ENCODE measurements around the gene VPS26C. TPM values are rescaled to one million over a fixed set of nuclear protein-coding genes. Genes with fewer than 3 reads are reported as not detected.
A peak's percentile ranks its signal among the peaks of the same experiment; 100 is the strongest.

VPS26C gene
- total and polyA plus RNA-seq, 9 of the 15 experiments (the other 6 are each of a cell fraction or from before 2014, with no cell fraction given) = 32.8 to 48.7 (median 42.1) TPM

DNA sequence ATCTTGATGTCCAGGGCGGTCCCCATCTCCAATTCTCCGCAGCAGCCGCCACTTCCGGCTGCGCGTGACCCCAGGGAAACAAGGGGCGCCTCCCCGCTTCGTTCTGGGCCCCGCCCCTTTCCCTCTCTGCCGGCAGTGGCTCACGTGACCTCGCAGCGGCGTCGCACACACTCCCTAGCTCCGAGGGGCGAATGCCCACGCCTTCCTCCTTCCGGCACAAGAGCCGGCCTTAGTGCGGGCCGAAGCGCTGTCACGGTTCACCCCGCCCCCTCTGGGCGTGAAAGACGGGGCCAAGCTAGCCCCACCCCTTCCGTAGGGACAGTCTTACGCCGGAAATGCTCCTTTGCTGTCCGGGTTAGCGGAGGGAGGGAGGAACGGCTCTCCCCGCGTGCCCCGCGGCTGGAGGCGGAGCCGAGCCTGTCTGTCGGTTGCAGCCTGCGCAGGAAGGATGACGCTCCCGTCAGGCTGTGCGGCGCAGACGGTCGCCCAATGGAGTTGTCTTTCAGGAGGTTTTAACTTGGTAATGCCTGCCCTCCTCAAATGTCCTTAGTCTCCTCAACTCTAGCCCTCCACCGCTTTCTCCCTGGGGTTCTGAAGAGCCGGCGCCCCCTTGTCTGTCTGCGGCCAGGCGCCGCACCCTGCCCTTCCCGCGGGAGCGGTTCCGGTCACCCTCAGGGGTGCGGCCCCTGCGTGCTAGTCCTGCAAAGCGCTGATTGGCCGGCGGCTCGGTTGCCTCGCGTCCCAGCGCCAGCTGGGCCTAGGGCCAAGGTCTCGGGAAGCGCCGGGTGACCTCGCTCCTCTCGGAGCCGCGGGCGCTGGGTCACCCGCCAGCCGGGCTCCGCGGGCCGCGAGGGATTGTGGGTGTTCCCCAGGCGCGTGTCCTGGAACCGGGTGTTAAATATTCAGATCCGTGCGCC is at the start of gene VPS26C (continued):
- TF ChIP-seq, protein P1, sequence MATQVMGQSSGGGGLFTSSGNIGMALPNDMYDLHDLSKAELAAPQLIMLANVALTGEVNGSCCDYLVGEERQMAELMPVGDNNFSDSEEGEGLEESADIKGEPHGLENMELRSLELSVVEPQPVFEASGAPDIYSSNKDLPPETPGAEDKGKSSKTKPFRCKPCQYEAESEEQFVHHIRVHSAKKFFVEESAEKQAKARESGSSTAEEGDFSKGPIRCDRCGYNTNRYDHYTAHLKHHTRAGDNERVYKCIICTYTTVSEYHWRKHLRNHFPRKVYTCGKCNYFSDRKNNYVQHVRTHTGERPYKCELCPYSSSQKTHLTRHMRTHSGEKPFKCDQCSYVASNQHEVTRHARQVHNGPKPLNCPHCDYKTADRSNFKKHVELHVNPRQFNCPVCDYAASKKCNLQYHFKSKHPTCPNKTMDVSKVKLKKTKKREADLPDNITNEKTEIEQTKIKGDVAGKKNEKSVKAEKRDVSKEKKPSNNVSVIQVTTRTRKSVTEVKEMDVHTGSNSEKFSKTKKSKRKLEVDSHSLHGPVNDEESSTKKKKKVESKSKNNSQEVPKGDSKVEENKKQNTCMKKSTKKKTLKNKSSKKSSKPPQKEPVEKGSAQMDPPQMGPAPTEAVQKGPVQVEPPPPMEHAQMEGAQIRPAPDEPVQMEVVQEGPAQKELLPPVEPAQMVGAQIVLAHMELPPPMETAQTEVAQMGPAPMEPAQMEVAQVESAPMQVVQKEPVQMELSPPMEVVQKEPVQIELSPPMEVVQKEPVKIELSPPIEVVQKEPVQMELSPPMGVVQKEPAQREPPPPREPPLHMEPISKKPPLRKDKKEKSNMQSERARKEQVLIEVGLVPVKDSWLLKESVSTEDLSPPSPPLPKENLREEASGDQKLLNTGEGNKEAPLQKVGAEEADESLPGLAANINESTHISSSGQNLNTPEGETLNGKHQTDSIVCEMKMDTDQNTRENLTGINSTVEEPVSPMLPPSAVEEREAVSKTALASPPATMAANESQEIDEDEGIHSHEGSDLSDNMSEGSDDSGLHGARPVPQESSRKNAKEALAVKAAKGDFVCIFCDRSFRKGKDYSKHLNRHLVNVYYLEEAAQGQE (IDR thresholded peaks at IDR 0.05; ENCODE audit: borderline replicate concordance) = peak; percentile 92
- TF ChIP-seq, protein P1 (CRISPR knock-in tag; IDR thresholded peaks at IDR 0.05; ENCODE audit: low read depth) = 0 out of 2 replicates have a peak, but pooled peaks have one; percentile 35
- TF ChIP-seq ZNF75A (CRISPR knock-in tag; IDR thresholded peaks at IDR 0.05) = 0 out of 2 replicates have a peak, but pooled peaks have one; percentile 29
- TF ChIP-seq, protein P2, sequence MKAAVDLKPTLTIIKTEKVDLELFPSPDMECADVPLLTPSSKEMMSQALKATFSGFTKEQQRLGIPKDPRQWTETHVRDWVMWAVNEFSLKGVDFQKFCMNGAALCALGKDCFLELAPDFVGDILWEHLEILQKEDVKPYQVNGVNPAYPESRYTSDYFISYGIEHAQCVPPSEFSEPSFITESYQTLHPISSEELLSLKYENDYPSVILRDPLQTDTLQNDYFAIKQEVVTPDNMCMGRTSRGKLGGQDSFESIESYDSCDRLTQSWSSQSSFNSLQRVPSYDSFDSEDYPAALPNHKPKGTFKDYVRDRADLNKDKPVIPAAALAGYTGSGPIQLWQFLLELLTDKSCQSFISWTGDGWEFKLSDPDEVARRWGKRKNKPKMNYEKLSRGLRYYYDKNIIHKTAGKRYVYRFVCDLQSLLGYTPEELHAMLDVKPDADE (conservative IDR thresholded peaks at IDR 0.05; ENCODE audit: control insufficient read depth, low read depth, low read length) = peak; percentile 41; the same call in 1 of the 2 replicates
- TF ChIP-seq TBL1XR1 (IDR thresholded peaks at IDR 0.05; ENCODE audit: low read length in 2 of 2) = peak; percentile 49 to 65; a peak in 2 of 4 replicates
- peak; percentile 6; the same call in 1 of the 2 replicates for TF ChIP-seq NFE2 (IDR thresholded peaks at IDR 0.05; ENCODE audit: low read depth)
- TF ChIP-seq ZC3H8 (IDR thresholded peaks at IDR 0.05) = no peak
- TF ChIP-seq, protein P3, sequence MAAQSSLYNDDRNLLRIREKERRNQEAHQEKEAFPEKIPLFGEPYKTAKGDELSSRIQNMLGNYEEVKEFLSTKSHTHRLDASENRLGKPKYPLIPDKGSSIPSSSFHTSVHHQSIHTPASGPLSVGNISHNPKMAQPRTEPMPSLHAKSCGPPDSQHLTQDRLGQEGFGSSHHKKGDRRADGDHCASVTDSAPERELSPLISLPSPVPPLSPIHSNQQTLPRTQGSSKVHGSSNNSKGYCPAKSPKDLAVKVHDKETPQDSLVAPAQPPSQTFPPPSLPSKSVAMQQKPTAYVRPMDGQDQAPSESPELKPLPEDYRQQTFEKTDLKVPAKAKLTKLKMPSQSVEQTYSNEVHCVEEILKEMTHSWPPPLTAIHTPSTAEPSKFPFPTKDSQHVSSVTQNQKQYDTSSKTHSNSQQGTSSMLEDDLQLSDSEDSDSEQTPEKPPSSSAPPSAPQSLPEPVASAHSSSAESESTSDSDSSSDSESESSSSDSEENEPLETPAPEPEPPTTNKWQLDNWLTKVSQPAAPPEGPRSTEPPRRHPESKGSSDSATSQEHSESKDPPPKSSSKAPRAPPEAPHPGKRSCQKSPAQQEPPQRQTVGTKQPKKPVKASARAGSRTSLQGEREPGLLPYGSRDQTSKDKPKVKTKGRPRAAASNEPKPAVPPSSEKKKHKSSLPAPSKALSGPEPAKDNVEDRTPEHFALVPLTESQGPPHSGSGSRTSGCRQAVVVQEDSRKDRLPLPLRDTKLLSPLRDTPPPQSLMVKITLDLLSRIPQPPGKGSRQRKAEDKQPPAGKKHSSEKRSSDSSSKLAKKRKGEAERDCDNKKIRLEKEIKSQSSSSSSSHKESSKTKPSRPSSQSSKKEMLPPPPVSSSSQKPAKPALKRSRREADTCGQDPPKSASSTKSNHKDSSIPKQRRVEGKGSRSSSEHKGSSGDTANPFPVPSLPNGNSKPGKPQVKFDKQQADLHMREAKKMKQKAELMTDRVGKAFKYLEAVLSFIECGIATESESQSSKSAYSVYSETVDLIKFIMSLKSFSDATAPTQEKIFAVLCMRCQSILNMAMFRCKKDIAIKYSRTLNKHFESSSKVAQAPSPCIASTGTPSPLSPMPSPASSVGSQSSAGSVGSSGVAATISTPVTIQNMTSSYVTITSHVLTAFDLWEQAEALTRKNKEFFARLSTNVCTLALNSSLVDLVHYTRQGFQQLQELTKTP (IDR thresholded peaks at IDR 0.05; ENCODE audit: low read depth in 1 of 2, partially characterized antibody in 2 of 2) = peak in 1 of 2 experiments; percentile 84
- peak; percentile 57; the same call in 1 of the 2 replicates for TF ChIP-seq FOXK1 (CRISPR knock-in tag; IDR thresholded peaks at IDR 0.05; ENCODE audit: borderline replicate concordance)
- peak; percentile 12; the same call in 1 of the 2 replicates for TF ChIP-seq DPF2 (IDR thresholded peaks at IDR 0.05)
- TF ChIP-seq, protein P4, sequence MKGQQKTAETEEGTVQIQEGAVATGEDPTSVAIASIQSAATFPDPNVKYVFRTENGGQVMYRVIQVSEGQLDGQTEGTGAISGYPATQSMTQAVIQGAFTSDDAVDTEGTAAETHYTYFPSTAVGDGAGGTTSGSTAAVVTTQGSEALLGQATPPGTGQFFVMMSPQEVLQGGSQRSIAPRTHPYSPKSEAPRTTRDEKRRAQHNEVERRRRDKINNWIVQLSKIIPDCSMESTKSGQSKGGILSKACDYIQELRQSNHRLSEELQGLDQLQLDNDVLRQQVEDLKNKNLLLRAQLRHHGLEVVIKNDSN (CRISPR knock-in tag; IDR thresholded peaks at IDR 0.05) = peak; percentile 98
- peak; percentile 68 for TF ChIP-seq TRIM28 (IDR thresholded peaks at IDR 0.05)

All from K562 (cell line).